Heart left ventricle (tissue), 16 donors: ENCODE measurements around the gene ERN1. TPM values are rescaled to one million over a fixed set of nuclear protein-coding genes. Genes with fewer than 3 reads are reported as not detected.
A peak's percentile ranks its signal among the peaks of the same experiment; 100 is the strongest.

Source experiments
- ATAC-seq, 4 donors: fragments of 200-7000 bp; cut with Tn5 transposase; one replicate each; pipeline ENCODE4 v1.9.1; 2020 to 2022; ENCODE audit warnings: moderate library complexity in 4 of 4, mild to moderate bottlenecking in 3 of 4, moderate number of reproducible peaks in 1 of 4
- DNase-seq, 5 donors: peaks; one replicate each; pipeline ENCODE4 v3.0.0-alpha.2; 2020
- H3K27ac ChIP-seq, 12 donors: fragments of 200-600 bp; sonication (generic) in 4 of 12; one replicate each; pipeline versions ENCODE4 v1.5.0 to v1.8.0; 2016 to 2022; ENCODE audit warnings: mild to moderate bottlenecking in 2 of 12
- H3K27me3 ChIP-seq, 9 donors: fragments of 200-600 bp; sonication (generic) in 2 of 9; one replicate each; pipeline versions ENCODE4 v1.5.1 to v1.8.0; 2016 to 2022; ENCODE audit warnings: mild to moderate bottlenecking in 3 of 9
- H3K36me3 ChIP-seq, 9 donors: fragments of 200-600 bp; sonication (generic) in 2 of 9; one replicate each; pipeline versions ENCODE4 v1.5.0 to v1.8.0; 2018 to 2022; ENCODE audit warnings: mild to moderate bottlenecking in 2 of 9
- H3K4me1 ChIP-seq, 12 donors: fragments of 200-600 bp; sonication (generic) in 4 of 12; one replicate each; pipeline versions ENCODE4 v1.5.0 to v1.8.0; 2016 to 2022; ENCODE audit warnings: mild to moderate bottlenecking in 3 of 12
- H3K4me3 ChIP-seq, 12 donors: fragments of 200-600 bp; sonication (generic) in 4 of 12; one replicate each; pipeline versions ENCODE4 v1.5.0 to v1.8.0; 2017 to 2022; ENCODE audit warnings: mild to moderate bottlenecking in 9 of 12, moderate library complexity in 4 of 12
- H3K9me3 ChIP-seq, 12 donors: fragments of 200-600 bp; sonication (generic) in 4 of 12; one replicate each; pipeline versions ENCODE4 v1.5.0 to v1.8.0; 2016 to 2022; ENCODE audit warnings: mild to moderate bottlenecking in 1 of 12
- CTCF ChIP-seq, 12 donors: fragments of 200-600 bp; sonication (generic) in 4 of 12; IDR thresholded peaks; one replicate each; pipeline versions ENCODE4 v1.5.0 to v1.8.0; 2018 to 2022; ENCODE audit warnings: antibody characterized with exemption in 12 of 12, mild to moderate bottlenecking in 5 of 12
- POLR2A ChIP-seq, 2 donors: fragments of 450-650 bp; IDR thresholded peaks; one replicate each; pipeline ENCODE4 v1.6.1; 2017; ENCODE audit warnings: antibody characterized with exemption in 2 of 2, mild to moderate bottlenecking in 2 of 2, moderate library complexity in 2 of 2
- WGBS, 4 donors: extraction: QIAGEN DNeasy Blood & Tissue Kit in 2 of 4; methylation state at CpG; one replicate each; pipeline versions ENCODE4 v1.1.5 to v1.1.7; 2013 to 2018; 5-methylcytosine and 5-hydroxymethylcytosine counted together
- intact Hi-C, 10 donors: fragments of 100-400 bp; cut with DNase I; formaldehyde crosslinking; loops; one replicate each; pipeline versions ENCODE4 v1.11.1 to v1.14.2; 2022
- polyA plus RNA-seq, 2 donors: library from polyadenylated mRNA; stranded (reverse); fragments of 200-250 nt; gene quantifications; one replicate each; pipeline ENCODE4 v1.2.3, GENCODE V29; 2013
- total RNA-seq, 9 donors: library from RNA; depleted of rRNA in 2 of 9; stranded (reverse); fragments of >200 nt in 2 of 9; fragmentation: NEBNext Ultra II Directional in 3 of 9; extraction: Animal tissue kit (Norgen Biotek cat#: 25700) in 3 of 9; gene quantifications; one replicate each; pipeline versions ENCODE4 v1.1.0 to v1.2.4, GENCODE V29; 2016 to 2023
- donor health status: ischemic (EF 13 %, LVEDD 7.1; RV severe dilation, severe dysfunction).
- donor health status: healthy with polysubstance abuse.
- donor health status: DM: no; HTN: yes; CAD: no.
- donor health status: DM: no; HTN: no; CAD: no.
- donor health status: ischemic (EF 25% LVEDD 6.9; RV normal size, moderate dysfunction).
- donor health status: ischemic (EF 25% LVEDD 5.7; RV mildly dilated, moderate dysfunction).
- donor health status: healthy.
- donor health status: DM: yes; HTN: yes; CAD: no.
- donor health status: ischemic (EF 35%, LVEDD 5.7; RV mildly dilated, moderate dysfunction).
- donor health status: nonischemic (EF 11% LVEDD 7.7; RV severe dilation, severe dysfunction).
- donor health status: DM: yes; HTN: yes; CAD: no.
- donor health status: PGD.
- donor health status: ischemic (EF 29% LVEDD 5.4; RV normal size, mild dysfunction).
- donor health status: nonischemic (EF 23%, LVEDD 6.1; RV moderate dilation, normal function).

Gene ERN1
- total and polyA plus RNA-seq, 11 donors, result 1.5 to 18.7 (median 7.4) TPM

- peak overlapping the region in 1 of 12 donors; percentile 68 for H3K27ac ChIP-seq
- no peaks in the 10 kb centered on the region for H3K9me3 ChIP-seq
- ATAC-seq (no peak), DNase-seq (no peak)
- no peak overlapping the region for H3K4me3 ChIP-seq
- no peaks in the 10 kb centered on the region for H3K27me3 ChIP-seq
- peaks cover 0 to 76% (median 58%) of the 10 kb centered on the region in 9 donors for H3K36me3 ChIP-seq
- intact Hi-C loops, result loop anchor here in 5 of 10 donors (5.0 to 10.0 kb wide), 3 partner anchors 72 to 224 kb away; partner anchors contain the start of gene ERN1 (in 5 of the 5)
- TF ChIP-seq CTCF (IDR thresholded peaks at IDR 0.05) (no peak), POLR2A (IDR thresholded peaks at IDR 0.05) (no peak)
- 83 to 98% (median 87%) methylated on average over 5 of the region's 5 CpGs for WGBS, 4 donors
- H3K4me1 ChIP-seq, result peaks cover 0 to 44% (median 0%) of the 10 kb centered on the region in 12 donors
These were observed 69.6 kb downstream of the ERN1 start for GRCh38 chr17:64060331-64060730.

- Histone ChIP-seq H3K36me3 (peaks cover 0 to 76% (median 64%) of the 10 kb centered on the region in 9 donors), H3K27ac (peak overlapping the region in 1 of 12 donors; percentile 52), H3K27me3 (no peaks in the 10 kb centered on the region), H3K4me3 (no peak overlapping the region), H3K9me3 (no peaks in the 10 kb centered on the region), H3K4me1 (peaks cover 0 to 44% (median 0%) of the 10 kb centered on the region in 12 donors)
- no peak for ATAC-seq
- TF ChIP-seq POLR2A (IDR thresholded peaks at IDR 0.05) (no peak), CTCF (IDR thresholded peaks at IDR 0.05) (no peak)
- intact Hi-C loops, result loop anchor here in 5 of 10 donors (5.0 to 10.0 kb wide), 3 partner anchors 73 to 225 kb away; partner anchors contain the start of gene ERN1 (in 5 of the 5)
- DNase-seq, result no peak
- 91 to 100% (median 98%) methylated on average over 2 of the region's 2 CpGs for WGBS, 4 donors
These were observed 70.2 kb downstream of the ERN1 start for GRCh38 chr17:64059756-64060155.

- WGBS, 4 donors, result 79 to 84% (median 81%) methylated on average over 5 of the region's 5 CpGs
- H3K4me3 ChIP-seq, result no peak overlapping the region
- intact Hi-C loops, result no loop called here
- no peak overlapping the region for H3K27ac ChIP-seq
- DNase-seq (no peak), ATAC-seq (no peak)
- H3K4me1 ChIP-seq, result peaks cover 0 to 39% (median 0%) of the 10 kb centered on the region in 12 donors
- H3K36me3 ChIP-seq, result peaks cover 0 to 76% (median 64%) of the 10 kb centered on the region in 9 donors
- no peaks in the 10 kb centered on the region for H3K9me3 ChIP-seq
- TF ChIP-seq CTCF (IDR thresholded peaks at IDR 0.05), result no peak
- TF ChIP-seq POLR2A (IDR thresholded peaks at IDR 0.05), result no peak
- H3K27me3 ChIP-seq, result no peaks in the 10 kb centered on the region
These were observed 71.3 kb downstream of the ERN1 start for GRCh38 chr17:64058621-64059020.

GRCh38 chr17:64057701-64058263 is 72.2 kb downstream of the ERN1 start:
- H3K4me3 ChIP-seq, result no peak overlapping the region
- TF ChIP-seq CTCF (IDR thresholded peaks at IDR 0.05) (no peak), POLR2A (IDR thresholded peaks at IDR 0.05) (no peak)
- WGBS, 4 donors, result 92 to 96% (median 93%) methylated on average over 9 of the region's 9 CpGs
- DNase-seq (no peak), ATAC-seq (no peak)
- H3K27me3 ChIP-seq, result no peaks in the 10 kb centered on the region
- intact Hi-C loops, result no loop called here
- H3K9me3 ChIP-seq, result no peaks in the 10 kb centered on the region
- peaks cover 0 to 83% (median 70%) of the 10 kb centered on the region in 9 donors for H3K36me3 ChIP-seq
- H3K4me1 ChIP-seq, result peaks cover 0 to 31% (median 0%) of the 10 kb centered on the region in 12 donors
- H3K27ac ChIP-seq, result no peak overlapping the region
